K562 (cell line): ENCODE data around the gene CLEC2D. TPM values are rescaled to one million over a fixed set of nuclear protein-coding genes. Genes with fewer than 3 reads are reported as not detected.

Source experiments
- CBX1 ChIP-seq: sonication (generic); IDR thresholded peaks from 2 replicates; pipeline ENCODE4 v1.6.1; 2016; ENCODE audit warnings: antibody characterized with exemption, low read depth, mild to moderate bottlenecking
- CHAMP1 ChIP-seq: fragments of 450-650 bp; IDR thresholded peaks from 2 replicates; pipeline ENCODE4 v1.6.1; 2016; ENCODE audit warnings: mild to moderate bottlenecking
- ELF1 ChIP-seq: fragments of 200-800 bp; sonication (Bioruptor generic); IDR thresholded peaks from 2 replicates; pipeline ENCODE4 v1.6.1; 2016; ENCODE audit warnings: missing genetic modification characterization, missing compliant biosample characterization
- ELK3 ChIP-seq: fragments of 450-650 bp; formaldehyde crosslinking; IDR thresholded peaks from 2 replicates; pipeline ENCODE4 v1.4.0; 2020; ENCODE audit warnings: mild to moderate bottlenecking
- FOXM1 ChIP-seq, 2 experiments: fragments of 450-650 bp in 1 of 2; sonication (generic) in 1 of 2; formaldehyde crosslinking in 1 of 2; IDR thresholded peaks; 2 replicates each; pipeline versions ENCODE4 v1.6.1 to v1.9.0; 2017 to 2022; ENCODE audit warnings: low read depth in 2 of 2, mild to moderate bottlenecking in 2 of 2, missing genetic modification reagents in 1 of 2, moderate library complexity in 1 of 2
- MEF2A ChIP-seq: IDR thresholded peaks from 2 replicates; pipeline ENCODE4 v1.6.1; 2011; ENCODE audit warnings: low read depth, mild to moderate bottlenecking, low read length, moderate library complexity; ENCODE audit not compliant: control insufficient read depth
- MEIS2 ChIP-seq: fragments of 450-650 bp; IDR thresholded peaks from 2 replicates; pipeline ENCODE4 v1.6.1; 2014; ENCODE audit warnings: mild to moderate bottlenecking; ENCODE audit not compliant: partially characterized antibody
- MXI1 ChIP-seq: IDR thresholded peaks from 2 replicates; pipeline ENCODE4 v1.6.1; 2011; ENCODE audit warnings: low read depth, mild to moderate bottlenecking, improper control_type of control experiment, low read length
- PML ChIP-seq: IDR thresholded peaks from 2 replicates; pipeline ENCODE4 v1.6.1; 2012; ENCODE audit warnings: low read length, inconsistent platforms
- SNIP1 ChIP-seq: fragments of 450-650 bp; IDR thresholded peaks from 2 replicates; pipeline ENCODE4 v1.7.1; 2017; ENCODE audit warnings: low read depth, mild to moderate bottlenecking
- TAF9B ChIP-seq: fragments of 450-650 bp; IDR thresholded peaks from 2 replicates; pipeline ENCODE4 v1.6.1; 2018; ENCODE audit warnings: mild to moderate bottlenecking; ENCODE audit not compliant: partially characterized antibody
- polyA plus RNA-seq, 8 experiments: library from polyadenylated mRNA; depleted of rRNA in 4 of 8; stranded (reverse) in 5 of 8; unstranded in 3 of 8; fragments of >200 nt; fragmentation: Nextera tagmentation in 2 of 8; fragmentation: Illumina TruSeq in 1 of 8; extraction: Ambion mirVana in 2 of 8; extraction: Trizol in 1 of 8; gene quantifications; 2 replicates each; pipeline versions ENCODE4 v1.2.1 to v1.2.3, GENCODE V29; 2011 to 2014; ENCODE audit warnings: inconsistent platforms in 1 of 8, missing spikeins in 1 of 8
- total RNA-seq, 7 experiments: library from RNA; depleted of rRNA in 6 of 7; stranded (reverse); fragments of >200 nt in 6 of 7; fragmentation: Illumina TruSeq in 2 of 7; extraction: Trizol in 2 of 7; gene quantifications; 2 replicates each; pipeline versions ENCODE4 v1.2.1 to v1.2.3, GENCODE V29; 2011 to 2021; ENCODE audit warnings: low replicate concordance in 1 of 7
- TF ChIP-seq, protein P1 (sequence below): sonication (generic); formaldehyde crosslinking; IDR thresholded peaks from 2 replicates; pipeline ENCODE4 v1.8.1; 2023; ENCODE audit warnings: mild to moderate bottlenecking, missing genetic modification reagents
- TF ChIP-seq, protein P2 (sequence below): fragments of 250-450 bp; sonication (Bioruptor Pico); IDR thresholded peaks from 2 replicates; pipeline ENCODE4 v1.9.0; 2021; ENCODE audit warnings: mild to moderate bottlenecking, inconsistent platforms
- TF ChIP-seq, protein P3 (sequence below): fragments of 200-400 bp; formaldehyde crosslinking; IDR thresholded peaks from 2 replicates; pipeline ENCODE4 v1.6.1; 2017; ENCODE audit warnings: mild to moderate bottlenecking, low read depth, low read length, moderate library complexity
- TF ChIP-seq, protein P4 (sequence below): fragments of 250-450 bp; sonication (Bioruptor Pico); IDR thresholded peaks from 2 replicates; pipeline ENCODE4 v1.8.0; 2021; ENCODE audit warnings: moderate library complexity, mild to moderate bottlenecking, inconsistent platforms

CLEC2D gene
- total and polyA plus RNA-seq, 9 of the 15 experiments (the other 6 are each of a cell fraction or from before 2014, with no cell fraction given): 1.4 to 5.0 (median 2.2) TPM

GRCh38 chr12:9647825-9648700, 21.4 kb upstream of the CLEC2D start (continued):
- TF ChIP-seq CHAMP1 (peak; percentile 42; the same call in 1 of the 2 replicates), ELK3 (CRISPR knock-in tag) (no peak), SNIP1 (no peak), MEF2A (no peak), MXI1 (no peak), ELF1 (tag) (peak; percentile 62; the same call in 1 of the 2 replicates), PML (no peak), FOXM1 (IDR thresholded peaks at IDR 0.05; ENCODE audit: low read depth) (no peak), FOXM1 (CRISPR knock-in tag; IDR thresholded peaks at IDR 0.05; ENCODE audit: low read depth) (no peak), TAF9B (peak; percentile 38), CBX1 (no peak), MEIS2 (no peak)
- TF ChIP-seq, protein P1, sequence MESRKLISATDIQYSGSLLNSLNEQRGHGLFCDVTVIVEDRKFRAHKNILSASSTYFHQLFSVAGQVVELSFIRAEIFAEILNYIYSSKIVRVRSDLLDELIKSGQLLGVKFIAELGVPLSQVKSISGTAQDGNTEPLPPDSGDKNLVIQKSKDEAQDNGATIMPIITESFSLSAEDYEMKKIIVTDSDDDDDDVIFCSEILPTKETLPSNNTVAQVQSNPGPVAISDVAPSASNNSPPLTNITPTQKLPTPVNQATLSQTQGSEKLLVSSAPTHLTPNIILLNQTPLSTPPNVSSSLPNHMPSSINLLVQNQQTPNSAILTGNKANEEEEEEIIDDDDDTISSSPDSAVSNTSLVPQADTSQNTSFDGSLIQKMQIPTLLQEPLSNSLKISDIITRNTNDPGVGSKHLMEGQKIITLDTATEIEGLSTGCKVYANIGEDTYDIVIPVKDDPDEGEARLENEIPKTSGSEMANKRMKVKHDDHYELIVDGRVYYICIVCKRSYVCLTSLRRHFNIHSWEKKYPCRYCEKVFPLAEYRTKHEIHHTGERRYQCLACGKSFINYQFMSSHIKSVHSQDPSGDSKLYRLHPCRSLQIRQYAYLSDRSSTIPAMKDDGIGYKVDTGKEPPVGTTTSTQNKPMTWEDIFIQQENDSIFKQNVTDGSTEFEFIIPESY (CRISPR knock-in tag): no peak
- TF ChIP-seq, protein P2, sequence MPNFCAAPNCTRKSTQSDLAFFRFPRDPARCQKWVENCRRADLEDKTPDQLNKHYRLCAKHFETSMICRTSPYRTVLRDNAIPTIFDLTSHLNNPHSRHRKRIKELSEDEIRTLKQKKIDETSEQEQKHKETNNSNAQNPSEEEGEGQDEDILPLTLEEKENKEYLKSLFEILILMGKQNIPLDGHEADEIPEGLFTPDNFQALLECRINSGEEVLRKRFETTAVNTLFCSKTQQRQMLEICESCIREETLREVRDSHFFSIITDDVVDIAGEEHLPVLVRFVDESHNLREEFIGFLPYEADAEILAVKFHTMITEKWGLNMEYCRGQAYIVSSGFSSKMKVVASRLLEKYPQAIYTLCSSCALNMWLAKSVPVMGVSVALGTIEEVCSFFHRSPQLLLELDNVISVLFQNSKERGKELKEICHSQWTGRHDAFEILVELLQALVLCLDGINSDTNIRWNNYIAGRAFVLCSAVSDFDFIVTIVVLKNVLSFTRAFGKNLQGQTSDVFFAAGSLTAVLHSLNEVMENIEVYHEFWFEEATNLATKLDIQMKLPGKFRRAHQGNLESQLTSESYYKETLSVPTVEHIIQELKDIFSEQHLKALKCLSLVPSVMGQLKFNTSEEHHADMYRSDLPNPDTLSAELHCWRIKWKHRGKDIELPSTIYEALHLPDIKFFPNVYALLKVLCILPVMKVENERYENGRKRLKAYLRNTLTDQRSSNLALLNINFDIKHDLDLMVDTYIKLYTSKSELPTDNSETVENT (CRISPR knock-in tag): no peak
- TF ChIP-seq, protein P3, sequence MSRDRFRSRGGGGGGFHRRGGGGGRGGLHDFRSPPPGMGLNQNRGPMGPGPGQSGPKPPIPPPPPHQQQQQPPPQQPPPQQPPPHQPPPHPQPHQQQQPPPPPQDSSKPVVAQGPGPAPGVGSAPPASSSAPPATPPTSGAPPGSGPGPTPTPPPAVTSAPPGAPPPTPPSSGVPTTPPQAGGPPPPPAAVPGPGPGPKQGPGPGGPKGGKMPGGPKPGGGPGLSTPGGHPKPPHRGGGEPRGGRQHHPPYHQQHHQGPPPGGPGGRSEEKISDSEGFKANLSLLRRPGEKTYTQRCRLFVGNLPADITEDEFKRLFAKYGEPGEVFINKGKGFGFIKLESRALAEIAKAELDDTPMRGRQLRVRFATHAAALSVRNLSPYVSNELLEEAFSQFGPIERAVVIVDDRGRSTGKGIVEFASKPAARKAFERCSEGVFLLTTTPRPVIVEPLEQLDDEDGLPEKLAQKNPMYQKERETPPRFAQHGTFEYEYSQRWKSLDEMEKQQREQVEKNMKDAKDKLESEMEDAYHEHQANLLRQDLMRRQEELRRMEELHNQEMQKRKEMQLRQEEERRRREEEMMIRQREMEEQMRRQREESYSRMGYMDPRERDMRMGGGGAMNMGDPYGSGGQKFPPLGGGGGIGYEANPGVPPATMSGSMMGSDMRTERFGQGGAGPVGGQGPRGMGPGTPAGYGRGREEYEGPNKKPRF: no peak
- TF ChIP-seq, protein P4, sequence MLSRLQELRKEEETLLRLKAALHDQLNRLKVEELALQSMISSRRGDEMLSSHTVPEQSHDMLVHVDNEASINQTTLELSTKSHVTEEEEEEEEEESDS (CRISPR knock-in tag): no peak
